Cardiac muscle cell (in vitro differentiated cells and primary cell): ENCODE data around the gene IGSF23. TPM values are rescaled to one million over a fixed set of nuclear protein-coding genes. Genes with fewer than 3 reads are reported as not detected.
"Not testable (repeated sequence)": the region's sequence is repeated elsewhere in the genome, so short reads cannot be mapped to it uniquely, and the experiment has no call there.

Experiments
- DNase-seq, 2 donors: peaks; one replicate each; pipeline versions ENCODE4 v3.0.0 to v3.0.0-alpha.2; 2010 to 2017; ENCODE audit warnings: low read depth in 1 of 2, low spot score in 1 of 2
- H3K27ac ChIP-seq: fragments of 200-600 bp; sonication (generic); 2 replicates; pipeline ENCODE4 v1.5.1; 2016
- H3K27me3 ChIP-seq: fragments of 200-600 bp; sonication (generic); 2 replicates; pipeline ENCODE4 v1.6.0; 2016; ENCODE audit warnings: control low read depth
- H3K36me3 ChIP-seq: fragments of 200-600 bp; sonication (generic); 2 replicates; pipeline ENCODE4 v1.5.1; 2016; ENCODE audit warnings: control low read depth
- H3K4me1 ChIP-seq: fragments of 200-600 bp; sonication (generic); 2 replicates; pipeline ENCODE4 v1.8.1; 2017; ENCODE audit warnings: low read depth, mild to moderate bottlenecking, mixed run types
- H3K4me3 ChIP-seq: fragments of 200-600 bp; sonication (generic); 2 replicates; pipeline ENCODE4 v1.5.1; 2016; ENCODE audit warnings: mild to moderate bottlenecking
- H3K9me3 ChIP-seq: fragments of 200-600 bp; sonication (generic); 2 replicates; pipeline ENCODE4 v1.5.1; 2017; ENCODE audit warnings: low read depth, mild to moderate bottlenecking, control low read depth
- polyA plus RNA-seq: library from polyadenylated mRNA; unstranded; fragments of >200 nt; fragmentation: Nextera tagmentation; extraction: Ambion mirVana; gene quantifications from 2 replicates; pipeline ENCODE4 v1.2.1, GENCODE V29; 2016
- total RNA-seq: library from RNA; depleted of rRNA; stranded (reverse); fragments of >200 nt; gene quantifications from 2 replicates; pipeline ENCODE4 v1.2.3, GENCODE V29; 2016
- TF ChIP-seq, protein P1 (sequence below): IDR thresholded peaks from 2 replicates; pipeline ENCODE4 v1.5.1; 2012; ENCODE audit warnings: low read depth, mild to moderate bottlenecking, low read length

The IGSF23 gene
- total and polyA plus RNA-seq, 2 experiments from 2014 or later, result not detected

DNA sequence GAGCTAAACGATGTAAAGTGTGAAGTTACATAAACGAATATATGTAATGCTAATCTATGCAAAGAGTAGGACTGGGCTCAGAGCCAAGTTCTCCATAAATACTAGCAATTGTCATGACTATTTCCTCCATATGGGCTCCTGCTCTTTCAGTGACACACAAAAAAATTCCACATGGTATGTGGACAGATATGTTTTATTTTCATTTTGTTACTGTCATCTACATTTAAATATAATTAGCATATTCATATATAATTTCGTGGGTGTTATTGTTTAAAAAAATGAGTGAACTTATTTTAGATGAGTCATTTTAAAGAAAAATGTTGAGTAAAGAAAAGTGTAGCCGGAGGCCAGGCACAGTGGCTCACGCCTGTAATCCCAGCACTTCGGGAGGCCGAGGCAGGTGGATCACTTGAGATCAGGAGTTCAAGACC lies 5.0 kb upstream of the IGSF23 start:
- no peak overlapping the region for H3K4me3 ChIP-seq

DNA sequence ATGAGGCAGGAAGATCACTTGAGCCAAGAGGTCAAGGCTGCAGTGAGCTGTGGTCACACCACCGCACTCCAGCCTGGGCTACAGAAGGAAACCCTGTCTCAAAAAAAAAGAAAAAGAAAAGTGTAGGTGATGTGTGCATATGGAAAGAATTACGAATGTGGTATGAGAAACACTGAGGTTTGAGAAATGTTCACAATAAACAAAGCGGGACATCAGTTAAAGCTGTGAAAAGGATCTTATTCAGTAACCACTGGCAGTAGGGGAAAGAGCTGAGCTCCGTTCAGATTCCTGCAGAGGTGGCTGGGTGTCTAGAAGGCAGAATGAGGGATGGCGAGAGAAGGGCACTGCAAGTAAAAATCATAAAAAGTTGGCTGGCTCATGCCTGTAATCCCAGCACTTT lies 4.1 kb upstream of the IGSF23 start:
- DNase-seq, result no peak
- TF ChIP-seq, protein P1, sequence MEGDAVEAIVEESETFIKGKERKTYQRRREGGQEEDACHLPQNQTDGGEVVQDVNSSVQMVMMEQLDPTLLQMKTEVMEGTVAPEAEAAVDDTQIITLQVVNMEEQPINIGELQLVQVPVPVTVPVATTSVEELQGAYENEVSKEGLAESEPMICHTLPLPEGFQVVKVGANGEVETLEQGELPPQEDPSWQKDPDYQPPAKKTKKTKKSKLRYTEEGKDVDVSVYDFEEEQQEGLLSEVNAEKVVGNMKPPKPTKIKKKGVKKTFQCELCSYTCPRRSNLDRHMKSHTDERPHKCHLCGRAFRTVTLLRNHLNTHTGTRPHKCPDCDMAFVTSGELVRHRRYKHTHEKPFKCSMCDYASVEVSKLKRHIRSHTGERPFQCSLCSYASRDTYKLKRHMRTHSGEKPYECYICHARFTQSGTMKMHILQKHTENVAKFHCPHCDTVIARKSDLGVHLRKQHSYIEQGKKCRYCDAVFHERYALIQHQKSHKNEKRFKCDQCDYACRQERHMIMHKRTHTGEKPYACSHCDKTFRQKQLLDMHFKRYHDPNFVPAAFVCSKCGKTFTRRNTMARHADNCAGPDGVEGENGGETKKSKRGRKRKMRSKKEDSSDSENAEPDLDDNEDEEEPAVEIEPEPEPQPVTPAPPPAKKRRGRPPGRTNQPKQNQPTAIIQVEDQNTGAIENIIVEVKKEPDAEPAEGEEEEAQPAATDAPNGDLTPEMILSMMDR, result no peak
- H3K9me3 ChIP-seq, result no peaks in the 10 kb centered on the region
- H3K27me3 ChIP-seq, result no peaks in the 10 kb centered on the region
- H3K4me1 ChIP-seq, result no peaks in the 10 kb centered on the region
- H3K36me3 ChIP-seq, result no peaks in the 10 kb centered on the region
- H3K27ac ChIP-seq, result no peak overlapping the region
- H3K4me3 ChIP-seq, result no peak overlapping the region

More for the DNA sequence above, 5.0 kb upstream of the IGSF23 start:
- Histone ChIP-seq H3K36me3 (no peaks in the 10 kb centered on the region), H3K27ac (no peak overlapping the region), H3K27me3 (no peaks in the 10 kb centered on the region), H3K9me3 (no peaks in the 10 kb centered on the region), H3K4me1 (no peaks in the 10 kb centered on the region)
- TF ChIP-seq, protein P1, result no peak
- DNase-seq, result peak in 1 of 2 donors; percentile 48

DNA sequence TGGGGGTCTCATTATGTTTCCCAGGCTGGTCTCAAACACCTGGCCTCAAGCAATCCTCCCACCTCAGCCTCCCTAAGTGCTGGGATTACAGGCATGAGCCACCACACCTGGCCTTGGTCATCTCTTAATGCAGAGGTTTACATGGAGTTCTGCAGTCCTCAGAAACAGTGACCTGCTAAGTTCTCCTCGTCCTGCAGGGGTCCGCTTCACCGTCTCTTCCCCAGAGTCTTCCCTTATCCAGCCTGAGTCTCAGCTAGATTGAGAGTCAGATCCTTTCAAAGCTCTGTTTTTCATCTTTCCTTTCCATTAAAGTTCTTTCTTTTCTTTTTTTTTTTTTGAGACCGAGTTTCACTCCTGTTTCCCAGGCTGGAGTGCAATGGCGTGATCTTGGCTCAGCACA lies 2.9 kb upstream of the IGSF23 start:
- TF ChIP-seq, protein P1, result peak; percentile 55
- DNase-seq, result peak in 1 of 2 donors; percentile 56
- H3K9me3 ChIP-seq, H3K27ac ChIP-seq, H3K27me3 ChIP-seq, H3K4me3 ChIP-seq, H3K36me3 ChIP-seq, H3K4me1 ChIP-seq: not testable (repeated sequence)

DNA sequence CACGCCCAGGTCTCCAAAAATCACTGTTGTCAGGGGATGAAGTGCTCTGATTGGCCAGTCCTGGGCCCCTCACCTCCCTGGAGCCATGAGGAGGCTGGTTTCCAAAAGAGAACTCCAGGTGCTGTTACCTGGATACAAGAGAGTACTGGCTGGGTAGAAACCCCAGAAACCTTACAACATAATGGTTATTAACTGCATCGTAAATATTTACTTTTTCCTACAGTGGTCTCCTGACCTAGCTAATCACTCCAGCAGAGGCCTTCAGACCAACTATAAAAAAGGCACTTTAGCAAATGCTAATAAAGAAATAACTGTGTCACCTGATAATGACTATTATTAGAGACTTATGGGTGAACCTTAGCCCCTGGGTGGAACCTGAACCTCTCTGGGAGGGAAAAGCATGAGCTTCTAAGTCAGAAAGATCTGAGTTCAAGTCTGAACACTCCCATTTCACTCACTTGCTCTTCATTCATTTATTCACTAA lies 1.5 kb upstream of the IGSF23 start:
- H3K27ac ChIP-seq, result no peak overlapping the region
- no peak for DNase-seq
- TF ChIP-seq, protein P1, result no peak
- no peaks in the 10 kb centered on the region for H3K36me3 ChIP-seq
- no peaks in the 10 kb centered on the region for H3K9me3 ChIP-seq
- no peaks in the 10 kb centered on the region for H3K4me1 ChIP-seq
- no peaks in the 10 kb centered on the region for H3K27me3 ChIP-seq
- H3K4me3 ChIP-seq, result no peak overlapping the region

DNA sequence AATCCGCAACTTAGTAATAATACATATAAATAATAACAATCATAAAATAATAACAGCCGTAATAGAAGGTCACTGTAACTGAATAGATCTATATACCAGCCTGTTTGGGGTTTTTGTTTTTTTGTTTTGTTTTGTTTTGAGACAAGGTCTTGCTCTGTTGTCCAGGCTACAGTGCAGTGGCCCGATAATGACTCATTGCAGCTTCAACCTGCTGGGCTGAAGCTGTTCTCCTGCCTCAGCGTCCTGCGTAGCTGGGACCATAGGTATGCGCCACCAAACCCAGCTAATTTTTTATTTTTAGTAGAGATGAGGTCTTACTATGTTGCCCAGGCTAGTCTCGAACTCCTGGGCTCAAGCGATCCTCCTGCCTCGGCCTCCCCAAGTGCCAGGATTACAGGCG lies 950 bp downstream of the IGSF23 start:
- no peaks in the 10 kb centered on the region for H3K27me3 ChIP-seq
- H3K27ac ChIP-seq, result no peak overlapping the region
- H3K36me3 ChIP-seq, result no peaks in the 10 kb centered on the region
- DNase-seq, result no peak
- no peak overlapping the region for H3K4me3 ChIP-seq
- TF ChIP-seq, protein P1, result no peak
- H3K9me3 ChIP-seq, result no peaks in the 10 kb centered on the region
- H3K4me1 ChIP-seq, result no peaks in the 10 kb centered on the region

DNA sequence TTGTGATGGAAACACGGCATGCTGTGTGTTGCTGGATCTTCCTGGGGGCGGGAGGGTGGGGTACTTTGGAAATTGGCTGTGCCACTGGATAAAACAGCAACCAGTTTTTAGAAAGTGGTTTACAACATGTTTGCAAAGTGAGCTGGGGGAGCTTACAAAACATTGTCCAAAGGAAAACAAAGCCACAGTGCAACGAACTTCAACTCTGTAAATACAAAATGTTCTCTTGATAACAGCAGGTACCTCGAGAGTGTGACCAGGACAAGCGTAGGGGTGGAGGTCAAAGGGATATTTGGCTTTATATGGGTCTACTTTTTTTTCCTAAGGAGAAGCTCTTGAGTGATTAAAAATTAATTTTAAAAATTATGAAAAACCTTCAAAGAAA lies 2.5 kb downstream of the IGSF23 start:
- Histone ChIP-seq H3K4me1 (no peaks in the 10 kb centered on the region), H3K36me3 (no peaks in the 10 kb centered on the region), H3K27ac (no peak overlapping the region), H3K9me3 (no peaks in the 10 kb centered on the region), H3K4me3 (no peak overlapping the region), H3K27me3 (no peaks in the 10 kb centered on the region)
- TF ChIP-seq, protein P1, result no peak
- no peak for DNase-seq
